Effector CD4-positive, alpha-beta T cell (primary cell): ENCODE measurements around the gene PSMB2.

Experiments used
- DNase-seq: peaks from one replicate; pipeline ENCODE4 v3.0.0-alpha.2; 2020

PSMB2 gene

GRCh38 chr1:35640380-35641232, 720 bp downstream of the PSMB2 start:
- no peak for DNase-seq

- DNase-seq = no peak
Observed at GRCh38 chr1:35637401-35637809, 3.9 kb downstream of the PSMB2 start.

- DNase-seq = no peak
Observed at GRCh38 chr1:35633547-35633946, 7.8 kb downstream of the PSMB2 start.

GRCh38 chr1:35631396-35631795, 9.9 kb downstream of the PSMB2 start:
- DNase-seq = no peak

GRCh38 chr1:35629051-35629450, 12.3 kb downstream of the PSMB2 start:
- DNase-seq = no peak

- DNase-seq = no peak
Observed at GRCh38 chr1:35623832-35624231, 17.5 kb downstream of the PSMB2 start.

GRCh38 chr1:35622510-35623178, 18.7 kb downstream of the PSMB2 start:
- no peak for DNase-seq

GRCh38 chr1:35619237-35620121, 21.8 kb downstream of the PSMB2 start:
- DNase-seq = no peak

GRCh38 chr1:35615440-35615839, 25.9 kb downstream of the PSMB2 start:
- no peak for DNase-seq

GRCh38 chr1:35611655-35612054, 29.7 kb downstream of the PSMB2 start:
- no peak for DNase-seq

GRCh38 chr1:35605867-35606182, 35.5 kb downstream of the PSMB2 start:
- DNase-seq = no peak

GRCh38 chr1:35605071-35605866, 36.1 kb downstream of the PSMB2 start:
- DNase-seq = no peak

- no peak for DNase-seq
Observed at GRCh38 chr1:35603941-35604340, 37.4 kb downstream of the PSMB2 start.

- DNase-seq = no peak
Observed at GRCh38 chr1:35603468-35603867, 37.9 kb downstream of the PSMB2 start.

GRCh38 chr1:35600593-35600992, 40.7 kb downstream of the PSMB2 start:
- no peak for DNase-seq

GRCh38 chr1:35599411-35599810, 41.9 kb downstream of the PSMB2 start:
- no peak for DNase-seq

- no peak for DNase-seq
Observed at GRCh38 chr1:35598895-35599294, 42.4 kb downstream of the PSMB2 start.

GRCh38 chr1:35597870-35598269, 43.5 kb downstream of the PSMB2 start:
- no peak for DNase-seq

- no peak for DNase-seq
Observed at GRCh38 chr1:35595684-35596083, 45.6 kb downstream of the PSMB2 start.

GRCh38 chr1:35594005-35594760, 47.1 kb downstream of the PSMB2 start:
- DNase-seq = no peak

GRCh38 chr1:35592991-35593769, 48.1 kb downstream of the PSMB2 start:
- DNase-seq = no peak
